Tibial nerve (tissue), 4 donors: Measurements from ENCODE around the gene MAP3K1.

Experiments
- CTCF ChIP-seq, 5 experiments: fragments of 200-600 bp in 3 of 5; fragments of 450-650 bp in 2 of 5; sonication (generic) in 3 of 5; IDR thresholded peaks; one replicate each; pipeline ENCODE4 v1.5.1; 2016 to 2019; ENCODE audit warnings: antibody characterized with exemption in 5 of 5, mild to moderate bottlenecking in 3 of 5, moderate library complexity in 2 of 5
- EP300 ChIP-seq, 2 donors: sonication (generic); formaldehyde crosslinking; IDR thresholded peaks; one replicate each; pipeline ENCODE4 v1.6.1; 2017; ENCODE audit warnings: antibody characterized with exemption in 2 of 2, mild to moderate bottlenecking in 1 of 2
- POLR2A ChIP-seq, 2 donors: fragments of 450-650 bp; IDR thresholded peaks; one replicate each; pipeline ENCODE4 v1.6.1; 2017; ENCODE audit warnings: antibody characterized with exemption in 2 of 2, mild to moderate bottlenecking in 2 of 2, moderate library complexity in 2 of 2

- TF ChIP-seq CTCF (IDR thresholded peaks at IDR 0.05) (no peak), EP300 (IDR thresholded peaks at IDR 0.05) (no peak), POLR2A (IDR thresholded peaks at IDR 0.05) (no peak)
Observed at GRCh38 chr5:56791396-56791795, 24.0 kb upstream of the MAP3K1 start.
